Right lobe of liver (tissue), 6 donors: ENCODE data around the gene LRRC7. TPM values are rescaled to one million over a fixed set of nuclear protein-coding genes. Genes with fewer than 3 reads are reported as not detected.

Experiments
- ATAC-seq, 4 donors: fragments of 200-7000 bp; cut with Tn5 transposase; one replicate each; pipeline ENCODE4 v1.9.1; 2020; ENCODE audit warnings: mild to moderate bottlenecking in 4 of 4, moderate library complexity in 4 of 4
- DNase-seq, 3 donors: peaks; one replicate each; pipeline ENCODE4 v3.0.0-alpha.2; 2020
- H3K27ac ChIP-seq, 3 donors: fragments of 200-600 bp; one replicate each; pipeline ENCODE4 v1.8.0; 2022
- H3K27me3 ChIP-seq, 2 donors: fragments of 200-600 bp; one replicate each; pipeline ENCODE4 v1.8.0; 2022
- H3K36me3 ChIP-seq, 4 donors: fragments of 200-600 bp; sonication (generic) in 1 of 4; one replicate each; pipeline versions ENCODE4 v1.5.1 to v1.8.0; 2017 to 2022; ENCODE audit warnings: control low read depth in 1 of 4
- H3K4me1 ChIP-seq, 4 donors: fragments of 200-600 bp; sonication (generic) in 1 of 4; one replicate each; pipeline versions ENCODE4 v1.5.1 to v1.8.0; 2017 to 2022; ENCODE audit warnings: control low read depth in 1 of 4
- H3K4me3 ChIP-seq, 3 donors: fragments of 200-600 bp; one replicate each; pipeline ENCODE4 v1.8.0; 2022
- H3K9me3 ChIP-seq, 4 donors: fragments of 200-600 bp; sonication (generic) in 1 of 4; one replicate each; pipeline versions ENCODE4 v1.5.1 to v1.8.0; 2017 to 2022; ENCODE audit warnings: control low read depth in 1 of 4
- CTCF ChIP-seq, 4 donors: fragments of 200-600 bp in 3 of 4; fragments of 450-650 bp in 1 of 4; IDR thresholded peaks; one replicate each; pipeline versions ENCODE4 v1.5.1 to v1.8.0; 2016 to 2022; ENCODE audit warnings: antibody characterized with exemption in 4 of 4, mild to moderate bottlenecking in 2 of 4
- POLR2A ChIP-seq: fragments of 450-650 bp; IDR thresholded peaks from one replicate; pipeline ENCODE4 v1.6.1; 2017; ENCODE audit warnings: antibody characterized with exemption, mild to moderate bottlenecking
- WGBS: methylation state at CpG from one replicate; pipeline ENCODE4 v1.1.6; 2018; ENCODE audit warnings: low coverage, low lambda C conversion rate; ENCODE audit not compliant: insufficient coverage; ENCODE audit errors: missing lambda C conversion rate; 5-methylcytosine and 5-hydroxymethylcytosine counted together
- intact Hi-C, 2 donors: fragments of 100-400 bp; cut with DNase I; formaldehyde crosslinking; loops; one replicate each; pipeline versions ENCODE4 v1.11.2 to v1.14.1; 2022
- total RNA-seq, 6 experiments: library from RNA; depleted of rRNA in 2 of 6; stranded (reverse); fragments of >200 nt in 2 of 6; fragmentation: NEBNext Ultra II Directional in 3 of 6; extraction: Animal tissue kit (Norgen Biotek cat#: 25700) in 3 of 6; gene quantifications; one replicate each; pipeline versions ENCODE4 v1.1.0 to v1.2.4, GENCODE V29; 2016 to 2023
- donor health status: DM: no; HTN: yes; CAD: no.
- donor health status: DM: no; HTN: no; CAD: no.
- donor health status: DM: no; HTN: no; CAD: no.
- donor health status: DM: no; HTN: yes; CAD: no.
- donor health status: DM: no; HTN: yes; CAD: no.

Gene LRRC7
- total RNA-seq, 6 experiments from 2014 or later, result 0.06 to 0.66 (median 0.22) TPM

DNA sequence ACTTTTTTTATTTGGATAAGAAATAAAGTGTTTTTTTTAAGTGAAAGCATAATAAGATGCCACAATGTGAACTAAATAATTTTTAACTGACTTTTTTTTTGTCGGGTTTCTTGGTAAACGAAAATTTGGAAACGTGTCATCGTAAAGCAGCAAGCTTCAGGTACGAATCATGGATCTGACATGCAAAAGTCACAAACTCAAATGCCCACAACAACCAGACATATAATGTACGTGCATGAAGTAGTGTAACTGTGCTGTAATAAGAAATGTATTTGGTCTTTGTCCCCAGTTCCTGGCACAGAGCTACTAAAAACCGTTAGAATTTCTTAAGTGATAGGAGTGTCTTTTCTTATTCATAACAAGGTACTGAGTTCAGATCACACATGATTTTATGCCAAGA lies 44.3 kb upstream of the LRRC7 start:
- H3K27me3 ChIP-seq, result no peaks in the 10 kb centered on the region
- WGBS, result 53% methylated on average over 7 of the region's 7 CpGs
- H3K36me3 ChIP-seq, result no peaks in the 10 kb centered on the region
- intact Hi-C loops, result no loop called here
- DNase-seq (no peak), ATAC-seq (no peak)
- H3K4me3 ChIP-seq, result no peak overlapping the region
- TF ChIP-seq CTCF (IDR thresholded peaks at IDR 0.05) (no peak), POLR2A (no peak)
- H3K9me3 ChIP-seq, result no peaks in the 10 kb centered on the region
- no peaks in the 10 kb centered on the region for H3K4me1 ChIP-seq
- no peak overlapping the region for H3K27ac ChIP-seq

DNA sequence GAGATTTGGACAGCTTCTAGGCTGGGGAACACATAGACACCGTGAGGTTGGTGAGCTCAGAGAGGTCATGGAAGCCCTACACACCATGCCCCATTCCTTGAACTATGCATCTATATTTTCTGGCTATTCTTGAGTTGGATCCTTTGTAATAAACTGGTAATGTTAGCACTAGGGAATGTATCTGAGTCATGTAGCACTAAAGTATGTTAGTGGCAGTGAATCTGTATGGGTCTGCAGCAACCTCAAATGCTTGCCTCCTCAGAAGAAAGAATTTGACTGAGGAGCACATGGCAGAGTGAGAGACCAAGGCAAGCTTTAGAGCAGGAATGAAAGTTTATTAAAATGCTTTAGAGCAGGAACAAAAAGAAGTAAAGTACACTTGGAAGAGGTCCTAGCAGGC lies 43.7 kb upstream of the LRRC7 start:
- TF ChIP-seq CTCF (IDR thresholded peaks at IDR 0.05), result no peak
- TF ChIP-seq POLR2A, result no peak
- ATAC-seq, result no peak
- 33% methylated on average over 1 of the region's 1 CpG for WGBS

GRCh38 chr1:69527273-69527672 lies 40.4 kb upstream of the LRRC7 start:
- no peaks in the 10 kb centered on the region for H3K9me3 ChIP-seq
- intact Hi-C loops, result no loop called here
- no peaks in the 10 kb centered on the region for H3K4me1 ChIP-seq
- DNase-seq (no peak), ATAC-seq (no peak)
- WGBS, result 68% methylated on average over 2 of the region's 2 CpGs
- no peaks in the 10 kb centered on the region for H3K27me3 ChIP-seq
- H3K27ac ChIP-seq, result no peak overlapping the region
- H3K4me3 ChIP-seq, result no peak overlapping the region
- no peaks in the 10 kb centered on the region for H3K36me3 ChIP-seq
- TF ChIP-seq CTCF (IDR thresholded peaks at IDR 0.05) (no peak), POLR2A (no peak)

More for the DNA sequence above, 43.7 kb upstream of the LRRC7 start:
- no peak for DNase-seq
- no peak overlapping the region for H3K4me3 ChIP-seq
- H3K36me3 ChIP-seq, result no peaks in the 10 kb centered on the region
- intact Hi-C loops, result no loop called here
- no peaks in the 10 kb centered on the region for H3K27me3 ChIP-seq
- H3K4me1 ChIP-seq, result no peaks in the 10 kb centered on the region
- H3K27ac ChIP-seq, result no peak overlapping the region
- H3K9me3 ChIP-seq, result no peaks in the 10 kb centered on the region

DNA sequence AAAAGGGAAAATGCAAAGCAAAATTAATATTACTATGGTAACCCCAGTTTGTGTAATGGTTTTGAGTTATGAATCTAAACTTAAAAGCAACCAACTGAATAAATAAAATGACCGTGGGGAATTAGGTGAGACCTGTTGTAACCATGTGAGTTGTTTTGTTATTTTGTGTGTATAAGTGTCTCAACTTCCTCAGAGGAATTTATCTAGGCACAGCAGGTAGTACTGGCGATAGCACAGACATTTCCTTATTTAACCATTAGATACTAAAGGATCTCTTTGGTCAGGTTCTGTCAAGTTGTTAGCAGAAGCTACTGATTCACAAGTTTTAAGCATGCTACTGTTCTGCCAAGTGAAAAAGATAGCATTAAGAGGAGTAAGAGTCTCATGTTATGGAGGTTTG lies 39.3 kb upstream of the LRRC7 start:
- no peak overlapping the region for H3K27ac ChIP-seq
- H3K4me1 ChIP-seq, result no peaks in the 10 kb centered on the region
- no peaks in the 10 kb centered on the region for H3K9me3 ChIP-seq
- intact Hi-C loops, result no loop called here
- WGBS, result 62% methylated on average over 2 of the region's 2 CpGs
- H3K4me3 ChIP-seq, result no peak overlapping the region
- no peaks in the 10 kb centered on the region for H3K36me3 ChIP-seq
- ATAC-seq (no peak), DNase-seq (no peak)
- no peaks in the 10 kb centered on the region for H3K27me3 ChIP-seq
- TF ChIP-seq POLR2A, result no peak
- no peak for TF ChIP-seq CTCF (IDR thresholded peaks at IDR 0.05)

DNA sequence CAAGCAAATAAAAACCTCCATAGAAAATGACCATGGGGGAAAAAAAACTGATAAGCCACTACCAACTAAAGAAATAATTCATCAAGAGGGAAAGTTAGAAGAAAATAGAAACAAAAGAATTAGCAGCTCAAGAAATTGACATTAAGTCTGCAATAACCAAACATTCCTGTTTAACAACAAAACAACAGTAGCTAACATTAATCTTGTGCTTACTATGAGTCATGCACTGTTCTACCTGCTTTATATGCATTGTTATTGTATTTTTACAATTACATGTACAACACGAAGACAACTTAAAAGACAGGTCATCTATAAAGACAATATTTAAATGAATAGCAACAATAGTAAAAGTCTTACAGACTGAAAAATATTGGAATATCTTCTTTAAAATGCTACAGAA lies 34.4 kb upstream of the LRRC7 start:
- Histone ChIP-seq H3K27me3 (no peaks in the 10 kb centered on the region), H3K36me3 (no peaks in the 10 kb centered on the region), H3K27ac (no peak overlapping the region), H3K9me3 (no peaks in the 10 kb centered on the region), H3K4me1 (no peaks in the 10 kb centered on the region), H3K4me3 (no peak overlapping the region)
- TF ChIP-seq POLR2A, result no peak
- TF ChIP-seq CTCF (IDR thresholded peaks at IDR 0.05), result no peak
- no peak for ATAC-seq
- 22% methylated on average over 1 of the region's 1 CpG for WGBS
- intact Hi-C loops, result no loop called here
- DNase-seq, result no peak
